Stomach smooth muscle (tissue), 2 donors: Measurements from ENCODE around the gene PRPF39.
A peak's percentile ranks its signal among the peaks of the same experiment; 100 is the strongest.

Experiments used
- H3K27ac ChIP-seq: one replicate; pipeline ENCODE4 v1.7.0; 2013; ENCODE audit warnings: mild to moderate bottlenecking, low read length, inconsistent platforms
- H3K27me3 ChIP-seq, 2 donors: one replicate each; pipeline ENCODE4 v1.7.0; 2013; ENCODE audit warnings: low read length in 2 of 2; ENCODE audit not compliant: insufficient read depth in 2 of 2, control insufficient read depth in 1 of 2
- H3K36me3 ChIP-seq, 2 donors: one replicate each; pipeline ENCODE4 v1.7.0; 2013; ENCODE audit warnings: low read length in 2 of 2; ENCODE audit not compliant: control insufficient read depth in 2 of 2, insufficient read depth in 2 of 2
- H3K4me1 ChIP-seq: one replicate; pipeline ENCODE4 v1.7.0; 2013; ENCODE audit warnings: low read length; ENCODE audit not compliant: control insufficient read depth, insufficient read depth
- H3K4me3 ChIP-seq, 2 donors: one replicate each; pipeline ENCODE4 v1.7.0; 2013; ENCODE audit warnings: low read length in 2 of 2
- H3K9ac ChIP-seq, 2 donors: one replicate each; pipeline ENCODE4 v1.7.0; 2013; ENCODE audit warnings: low read length in 2 of 2, mild to moderate bottlenecking in 1 of 2
- H3K9me3 ChIP-seq, 2 donors: one replicate each; pipeline ENCODE4 v1.7.0; 2013; ENCODE audit warnings: low read length in 2 of 2; ENCODE audit not compliant: control insufficient read depth in 2 of 2
- donor health status: healthy.
- donor health status: Pancreatic carcinoma.

Gene PRPF39

GRCh38 chr14:45112896-45113781, 29.2 kb downstream of the PRPF39 start:
- peaks cover 31 to 46% of the 10 kb centered on the region in 2 donors for H3K36me3 ChIP-seq
- H3K4me1 ChIP-seq, result no peaks in the 10 kb centered on the region
- no peak overlapping the region for H3K9ac ChIP-seq
- no peaks in the 10 kb centered on the region for H3K27me3 ChIP-seq
- H3K9me3 ChIP-seq, result no peaks in the 10 kb centered on the region
- no peak overlapping the region for H3K4me3 ChIP-seq
- no peak overlapping the region for H3K27ac ChIP-seq

GRCh38 chr14:45114327-45114726, 30.4 kb downstream of the PRPF39 start:
- no peaks in the 10 kb centered on the region for H3K4me1 ChIP-seq
- H3K36me3 ChIP-seq, result peaks cover 31 to 50% of the 10 kb centered on the region in 2 donors
- H3K4me3 ChIP-seq, result no peak overlapping the region
- H3K9ac ChIP-seq, result no peak overlapping the region
- H3K27ac ChIP-seq, result no peak overlapping the region
- no peaks in the 10 kb centered on the region for H3K9me3 ChIP-seq
- H3K27me3 ChIP-seq, result no peaks in the 10 kb centered on the region

DNA sequence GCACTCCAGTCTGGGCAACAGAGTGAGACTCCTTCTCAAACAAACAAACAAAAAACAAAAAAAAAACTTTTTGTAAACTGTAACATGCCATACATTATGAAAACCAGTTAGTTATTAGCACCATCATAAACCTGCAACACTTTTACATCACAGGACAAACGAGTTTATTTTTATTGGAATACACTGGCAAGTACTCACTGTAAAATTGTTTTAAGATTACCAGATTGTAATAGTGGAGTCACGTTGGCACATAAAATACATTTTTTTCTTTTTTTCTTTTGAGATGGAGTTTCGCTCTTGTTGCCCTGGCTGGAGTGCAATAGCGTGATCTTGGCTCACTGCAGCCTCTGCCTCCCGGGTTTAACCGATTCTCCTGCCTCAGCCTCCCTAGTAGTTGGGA, 34.7 kb downstream of the PRPF39 start:
- Histone ChIP-seq H3K9me3 (no peaks in the 10 kb centered on the region), H3K36me3 (peaks cover 34 to 40% of the 10 kb centered on the region in 2 donors), H3K27me3 (no peaks in the 10 kb centered on the region), H3K27ac (no peak overlapping the region), H3K4me1 (no peaks in the 10 kb centered on the region), H3K9ac (no peak overlapping the region), H3K4me3 (no peak overlapping the region)

DNA sequence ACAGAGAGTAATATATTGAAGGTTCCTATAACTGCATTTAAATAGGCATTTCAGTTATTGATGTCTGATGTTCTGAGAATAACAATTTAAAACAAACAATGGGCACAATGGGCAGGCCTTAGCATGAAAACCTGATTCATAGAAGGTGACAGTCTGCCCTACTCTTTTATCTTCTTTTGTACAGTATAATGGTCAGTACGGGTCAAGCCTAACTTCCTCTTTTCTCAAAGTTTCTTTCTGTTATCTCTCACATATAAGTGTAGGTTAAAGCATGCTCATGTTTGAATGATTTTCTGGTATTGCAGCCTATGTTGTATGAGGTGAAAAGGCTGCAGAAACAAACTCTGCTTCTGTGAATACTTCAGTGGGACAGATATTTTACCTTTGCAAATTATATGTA, 36.2 kb downstream of the PRPF39 start:
- Histone ChIP-seq H3K36me3 (peaks cover 32 to 38% of the 10 kb centered on the region in 2 donors), H3K4me1 (no peaks in the 10 kb centered on the region)

DNA sequence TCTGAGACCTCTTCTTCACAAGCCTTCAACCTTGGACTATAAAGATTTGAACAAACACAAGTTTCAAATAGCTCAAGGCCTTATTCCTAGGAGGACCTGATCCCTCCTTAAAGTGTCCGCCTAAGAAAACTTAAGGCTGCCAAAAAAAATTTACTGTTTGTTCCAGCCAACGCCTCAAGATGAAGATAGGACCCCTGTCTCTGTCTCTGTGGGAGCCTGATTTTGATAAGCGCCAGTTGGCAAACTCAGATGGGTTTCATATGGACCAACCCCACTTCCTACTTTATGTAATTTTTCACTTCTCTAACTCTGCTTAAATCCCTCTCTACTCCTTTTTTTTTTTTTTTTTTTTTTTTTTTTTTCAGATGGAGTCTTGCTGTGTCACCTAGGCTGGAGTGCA, 39.4 kb downstream of the PRPF39 start:
- H3K36me3 ChIP-seq, result peaks cover 22 to 24% of the 10 kb centered on the region in 2 donors
- H3K27ac ChIP-seq, result no peak overlapping the region
- H3K4me3 ChIP-seq, result no peak overlapping the region

More for the DNA sequence above, 36.2 kb downstream of the PRPF39 start:
- no peaks in the 10 kb centered on the region for H3K27me3 ChIP-seq
- H3K9ac ChIP-seq, result no peak overlapping the region
- no peaks in the 10 kb centered on the region for H3K9me3 ChIP-seq
- H3K27ac ChIP-seq, result no peak overlapping the region
- H3K4me3 ChIP-seq, result no peak overlapping the region

GRCh38 chr14:45125754-45126153, 41.8 kb downstream of the PRPF39 start:
- peaks cover 12 to 14% of the 10 kb centered on the region in 2 donors for H3K36me3 ChIP-seq
- H3K4me1 ChIP-seq, result no peaks in the 10 kb centered on the region
- no peaks in the 10 kb centered on the region for H3K27me3 ChIP-seq
- no peak overlapping the region for H3K9ac ChIP-seq
- no peak overlapping the region for H3K27ac ChIP-seq
- H3K9me3 ChIP-seq, result no peaks in the 10 kb centered on the region
- H3K4me3 ChIP-seq, result no peak overlapping the region

More for the DNA sequence above, 39.4 kb downstream of the PRPF39 start:
- Histone ChIP-seq H3K27me3 (no peaks in the 10 kb centered on the region), H3K9me3 (no peaks in the 10 kb centered on the region), H3K4me1 (no peaks in the 10 kb centered on the region), H3K9ac (no peak overlapping the region)

DNA sequence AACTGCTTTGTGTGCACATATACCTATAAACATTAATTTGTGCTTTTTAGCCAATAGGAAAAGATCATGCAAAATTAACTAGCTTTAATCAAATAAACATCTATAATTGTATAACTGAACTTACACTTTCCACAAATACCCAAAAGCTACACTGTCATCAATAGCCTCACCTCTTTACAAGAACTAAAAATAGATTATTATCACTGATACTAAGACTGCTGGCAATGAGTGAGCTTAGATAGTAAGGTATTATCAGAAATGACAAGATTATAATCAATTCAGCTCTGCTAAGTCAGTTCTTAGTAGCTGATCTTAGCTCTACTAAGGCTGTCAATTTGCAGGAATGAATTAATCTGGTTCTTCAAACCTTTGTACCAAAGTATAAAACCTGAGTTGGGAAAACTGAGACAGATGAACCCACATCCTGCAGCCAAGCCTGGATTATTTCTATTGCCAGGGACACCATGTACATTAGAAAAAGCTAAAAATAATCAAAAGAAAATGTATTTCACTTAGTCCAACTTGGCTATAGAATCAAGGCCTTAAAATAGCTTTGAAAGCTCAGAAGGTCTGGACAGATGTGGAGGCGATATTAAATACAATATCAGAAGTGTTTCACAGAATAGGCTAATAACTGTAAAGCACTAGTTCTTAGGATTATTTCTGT, 45.2 kb downstream of the PRPF39 start:
- H3K27me3 ChIP-seq, result no peaks in the 10 kb centered on the region
- no peak overlapping the region for H3K27ac ChIP-seq
- H3K4me1 ChIP-seq, result no peaks in the 10 kb centered on the region
- no peak overlapping the region for H3K9ac ChIP-seq
- no peak overlapping the region for H3K4me3 ChIP-seq
- H3K36me3 ChIP-seq, result peaks cover 3 to 9% of the 10 kb centered on the region in 2 donors
- H3K9me3 ChIP-seq, result no peaks in the 10 kb centered on the region

GRCh38 chr14:45133683-45134050, 49.8 kb downstream of the PRPF39 start:
- Histone ChIP-seq H3K9me3 (no peaks in the 10 kb centered on the region), H3K9ac (peak overlapping the region; percentile 94 to 98), H3K27me3 (no peaks in the 10 kb centered on the region), H3K4me3 (peak overlapping the region; percentile 77 to 94), H3K36me3 (peaks cover 0 to 4% of the 10 kb centered on the region in 2 donors), H3K27ac (peak overlapping the region; percentile 88), H3K4me1 (peaks cover 13% of the 10 kb centered on the region)

DNA sequence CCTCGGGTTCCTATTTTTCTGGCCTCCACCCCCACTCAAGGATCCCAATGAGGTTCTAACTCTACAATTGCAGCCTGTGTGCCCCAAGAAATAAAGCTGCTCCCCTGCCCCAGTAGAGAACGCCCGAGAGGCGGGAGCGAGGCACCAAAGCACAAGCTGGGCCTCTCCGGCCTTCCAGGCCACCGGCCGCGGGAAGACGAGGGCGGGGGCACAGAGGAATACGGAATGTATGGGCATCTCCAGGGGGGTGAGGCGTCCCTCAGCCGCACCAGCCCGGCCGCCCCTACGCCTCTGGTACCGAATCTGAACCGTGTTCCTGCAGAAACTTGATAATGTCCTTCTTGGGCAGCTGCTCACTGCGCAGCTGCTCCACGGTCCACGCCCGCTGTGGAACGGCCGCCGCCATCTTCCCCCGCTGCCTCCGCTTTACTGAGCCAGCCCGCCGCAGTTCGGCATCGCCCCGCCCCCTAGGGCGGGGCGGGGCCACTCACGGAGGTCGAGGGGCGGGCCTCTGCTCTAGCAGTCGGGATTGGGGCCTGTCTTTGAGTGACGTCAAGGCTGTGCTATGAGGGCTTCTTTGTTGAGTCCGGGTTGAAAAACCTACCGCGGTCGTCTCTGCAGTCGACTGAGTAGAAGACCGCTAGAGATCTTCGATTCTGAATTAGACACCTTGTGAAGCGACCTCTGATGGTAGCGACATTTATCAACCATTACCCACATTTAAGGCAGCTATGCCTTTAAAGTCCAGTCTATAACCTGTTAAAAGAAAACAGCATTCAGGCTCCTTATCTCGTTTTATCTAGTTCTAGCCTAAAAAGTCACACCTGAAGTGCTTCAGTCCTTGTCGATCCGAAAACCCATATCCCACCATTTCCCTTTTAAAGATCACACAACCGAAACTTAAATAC, 50.4 kb downstream of the PRPF39 start, which contains the start of gene FKBP3:
Gene FKBP3 (minus strand): TSS at position 431 of the 908 bp plus-strand sequence. CDS start 25 bp downstream, at position 406.
- peak within 1 kb of the TSS; percentile 88 for H3K27ac ChIP-seq
- peak within 1 kb of the TSS; percentile 77 to 94 for H3K4me3 ChIP-seq
- H3K27me3 ChIP-seq, result no peaks in the 10 kb centered on the region
- H3K36me3 ChIP-seq, result peaks cover 0 to 2% of the 10 kb centered on the region in 2 donors
- peak within 1 kb of the TSS; percentile 94 to 98 for H3K9ac ChIP-seq
- no peaks in the 10 kb centered on the region for H3K9me3 ChIP-seq
- peaks cover 13% of the 10 kb centered on the region for H3K4me1 ChIP-seq

DNA sequence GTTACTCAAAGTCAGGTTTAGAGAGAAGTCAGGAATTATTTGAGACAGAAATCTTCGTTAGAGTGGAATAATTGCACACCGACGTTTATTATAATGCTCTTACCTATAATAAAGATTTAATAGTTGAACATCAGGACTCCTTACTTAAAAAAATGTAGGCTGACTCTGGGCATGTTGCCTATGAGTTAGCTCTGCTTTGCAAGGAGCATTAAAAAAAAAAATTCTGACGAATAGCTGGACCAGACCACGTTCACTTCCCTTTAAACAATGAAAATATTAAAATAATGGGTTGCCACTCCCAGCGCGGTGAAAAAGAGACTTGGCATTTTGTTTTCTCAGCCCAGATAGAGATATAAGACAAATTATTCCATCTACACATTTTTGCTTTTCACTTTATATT, 51.2 kb downstream of the PRPF39 start:
- H3K9ac ChIP-seq, result peak overlapping the region; percentile 85 to 98
- peak overlapping the region; percentile 77 to 94 for H3K4me3 ChIP-seq
- H3K27ac ChIP-seq, result peak overlapping the region; percentile 88
- no peaks in the 10 kb centered on the region for H3K9me3 ChIP-seq
- H3K36me3 ChIP-seq, result no peaks in the 10 kb centered on the region
- no peaks in the 10 kb centered on the region for H3K27me3 ChIP-seq
- H3K4me1 ChIP-seq, result peaks cover 13% of the 10 kb centered on the region
